ENCODE results near the gene PMF1. TPM values are rescaled to one million over a fixed set of nuclear protein-coding genes. Genes with fewer than 3 reads are reported as not detected.

The PMF1 gene
- total RNA-seq, 1 donor from 2014 or later, result 47.4 TPM

- no peak for ATAC-seq
- DNase-seq, result no peak
- intact Hi-C loops (cut with DNase I), result loop anchor here (10.0 kb wide), 1 partner anchor 77 kb away; no protein-coding TSS in a partner anchor
- Histone ChIP-seq H3K27ac (no peak overlapping the region), H3K9me3 (no peaks in the 10 kb centered on the region), H3K4me1 (peaks cover 16% of the 10 kb centered on the region), H3K27me3 (no peaks in the 10 kb centered on the region), H3K36me3 (peaks cover 54% of the 10 kb centered on the region), H3K4me3 (no peak overlapping the region)
- TF ChIP-seq, protein P1, sequence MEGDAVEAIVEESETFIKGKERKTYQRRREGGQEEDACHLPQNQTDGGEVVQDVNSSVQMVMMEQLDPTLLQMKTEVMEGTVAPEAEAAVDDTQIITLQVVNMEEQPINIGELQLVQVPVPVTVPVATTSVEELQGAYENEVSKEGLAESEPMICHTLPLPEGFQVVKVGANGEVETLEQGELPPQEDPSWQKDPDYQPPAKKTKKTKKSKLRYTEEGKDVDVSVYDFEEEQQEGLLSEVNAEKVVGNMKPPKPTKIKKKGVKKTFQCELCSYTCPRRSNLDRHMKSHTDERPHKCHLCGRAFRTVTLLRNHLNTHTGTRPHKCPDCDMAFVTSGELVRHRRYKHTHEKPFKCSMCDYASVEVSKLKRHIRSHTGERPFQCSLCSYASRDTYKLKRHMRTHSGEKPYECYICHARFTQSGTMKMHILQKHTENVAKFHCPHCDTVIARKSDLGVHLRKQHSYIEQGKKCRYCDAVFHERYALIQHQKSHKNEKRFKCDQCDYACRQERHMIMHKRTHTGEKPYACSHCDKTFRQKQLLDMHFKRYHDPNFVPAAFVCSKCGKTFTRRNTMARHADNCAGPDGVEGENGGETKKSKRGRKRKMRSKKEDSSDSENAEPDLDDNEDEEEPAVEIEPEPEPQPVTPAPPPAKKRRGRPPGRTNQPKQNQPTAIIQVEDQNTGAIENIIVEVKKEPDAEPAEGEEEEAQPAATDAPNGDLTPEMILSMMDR (IDR thresholded peaks at IDR 0.05), result no peak
Measured at GRCh38 chr1:156221986-156222692, 9.3 kb downstream of the PMF1 start.

DNA sequence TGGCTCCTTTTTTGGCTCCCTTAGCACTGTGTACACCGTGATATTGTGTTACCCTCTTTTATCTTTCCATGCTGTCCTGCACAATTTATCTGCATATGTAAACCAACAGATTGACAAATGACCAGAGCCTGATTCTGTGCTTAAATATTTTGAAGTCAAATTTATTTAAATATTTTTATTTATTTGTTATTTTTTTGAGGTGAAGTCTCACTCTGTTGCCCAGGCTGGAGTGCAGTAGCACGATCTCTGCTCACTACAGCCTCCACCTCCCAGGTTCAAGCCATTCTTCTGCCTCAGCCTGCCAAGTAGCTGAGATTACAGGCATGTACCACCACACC, 12.8 kb downstream of the PMF1 start:
- no peak for DNase-seq
- Histone ChIP-seq H3K27me3 (no peaks in the 10 kb centered on the region), H3K36me3 (peaks cover 55% of the 10 kb centered on the region), H3K9me3 (no peaks in the 10 kb centered on the region), H3K4me3 (no peak overlapping the region), H3K4me1 (peaks cover 3% of the 10 kb centered on the region), H3K27ac (no peak overlapping the region)
- intact Hi-C loops (cut with DNase I), result loop anchor here (5.0 to 10.0 kb wide), 2 partner anchors 81 to 133 kb away; no protein-coding TSS in a partner anchor
- TF ChIP-seq, protein P1 (IDR thresholded peaks at IDR 0.05), result no peak
- no peak for ATAC-seq

DNA sequence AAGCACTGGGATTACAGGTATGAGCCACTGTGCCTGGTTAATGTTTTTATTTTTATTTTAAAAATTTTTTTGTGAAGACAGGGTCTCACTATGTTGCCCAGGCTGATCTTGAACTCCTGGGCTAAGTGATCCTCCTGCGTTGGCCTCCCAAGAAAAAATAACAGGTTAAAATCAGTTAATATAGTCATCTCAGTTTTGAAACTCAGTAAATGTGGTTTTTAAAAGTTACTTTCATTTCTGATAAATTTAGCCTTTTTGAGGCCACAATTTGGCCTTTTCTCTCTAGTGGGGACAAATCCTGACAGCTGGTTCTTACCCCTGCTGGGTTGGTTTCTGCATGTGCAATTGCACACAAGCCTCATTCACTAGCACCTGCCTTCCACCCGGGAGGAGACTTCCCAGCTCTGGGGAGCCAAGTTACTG, 13.3 kb downstream of the PMF1 start:
- intact Hi-C loops (cut with DNase I), result loop anchor here (5.0 to 10.0 kb wide), 2 partner anchors 81 to 134 kb away; no protein-coding TSS in a partner anchor

DNA sequence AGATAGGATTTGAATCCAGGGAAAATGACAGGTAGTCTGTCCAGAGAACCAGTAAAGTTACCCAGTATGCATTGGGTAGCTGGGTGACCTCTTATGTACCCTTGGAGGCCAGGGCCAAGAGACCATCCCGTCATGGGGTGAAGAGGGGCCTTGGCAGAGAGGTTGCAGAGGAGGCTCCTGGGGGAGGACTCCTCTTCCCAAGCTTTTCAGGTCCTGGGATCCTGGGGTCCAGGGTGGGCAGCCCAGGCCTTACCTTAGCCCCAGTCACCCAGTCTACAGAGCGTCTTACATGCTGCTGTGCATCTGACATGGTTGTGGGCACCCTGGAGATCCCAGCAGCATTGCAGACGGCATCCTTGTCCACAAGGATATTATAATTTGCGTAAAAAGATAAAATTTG, 14.0 kb downstream of the PMF1 start:
- intact Hi-C loops (cut with DNase I), result loop anchor here (5.0 to 10.0 kb wide), 2 partner anchors 82 to 134 kb away; no protein-coding TSS in a partner anchor
- H3K27me3 ChIP-seq, result no peaks in the 10 kb centered on the region
- DNase-seq (no peak), ATAC-seq (no peak)
- peaks cover 44% of the 10 kb centered on the region for H3K36me3 ChIP-seq
- H3K4me3 ChIP-seq, result no peak overlapping the region
- H3K9me3 ChIP-seq, result no peaks in the 10 kb centered on the region
- TF ChIP-seq, protein P1 (IDR thresholded peaks at IDR 0.05), result no peak
- peaks cover 3% of the 10 kb centered on the region for H3K4me1 ChIP-seq
- no peak overlapping the region for H3K27ac ChIP-seq

More for the DNA sequence above, 13.3 kb downstream of the PMF1 start:
- Histone ChIP-seq H3K27ac (no peak overlapping the region), H3K4me1 (peaks cover 3% of the 10 kb centered on the region), H3K27me3 (no peaks in the 10 kb centered on the region), H3K9me3 (no peaks in the 10 kb centered on the region), H3K4me3 (no peak overlapping the region), H3K36me3 (peaks cover 51% of the 10 kb centered on the region)
- TF ChIP-seq, protein P1 (IDR thresholded peaks at IDR 0.05), result no peak
- DNase-seq (no peak), ATAC-seq (no peak)

DNA sequence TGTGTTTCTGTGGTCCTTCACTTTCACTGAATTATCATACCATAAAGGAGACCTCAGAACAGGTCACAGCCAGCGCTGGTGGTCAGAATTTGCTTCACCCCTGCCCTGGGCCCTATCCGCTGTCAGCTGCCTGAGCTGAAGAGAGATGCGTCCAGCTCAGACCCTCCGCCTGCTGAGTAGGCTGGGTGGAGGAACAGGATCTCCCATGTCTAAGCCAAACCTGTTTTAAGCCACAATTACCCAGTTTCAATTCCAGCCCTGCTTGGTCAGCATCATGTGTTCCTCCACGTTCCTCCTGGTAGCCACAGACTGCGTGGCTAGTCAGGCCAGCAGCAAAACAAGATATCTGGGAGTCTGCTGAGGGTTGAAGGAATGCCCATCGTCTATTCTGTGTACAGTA, 15.7 kb downstream of the PMF1 start:
- Histone ChIP-seq H3K36me3 (peaks cover 32% of the 10 kb centered on the region), H3K4me3 (no peak overlapping the region)
- DNase-seq, result no peak

More for the DNA sequence above, 15.7 kb downstream of the PMF1 start:
- TF ChIP-seq, protein P1 (IDR thresholded peaks at IDR 0.05), result no peak
- no peak overlapping the region for H3K27ac ChIP-seq
- intact Hi-C loops (cut with DNase I), result loop anchor here (5.0 to 10.0 kb wide), 2 partner anchors 84 to 136 kb away; no protein-coding TSS in a partner anchor
- H3K27me3 ChIP-seq, result no peaks in the 10 kb centered on the region
- peaks cover 3% of the 10 kb centered on the region for H3K4me1 ChIP-seq
- no peaks in the 10 kb centered on the region for H3K9me3 ChIP-seq
- no peak for ATAC-seq

Data from upper lobe of right lung (tissue), 1 donor.